IPS-11a (cell line): ENCODE measurements around the gene GALNTL6.
"Not testable (repeated sequence)": the region's sequence is repeated elsewhere in the genome, so short reads cannot be mapped to it uniquely, and the experiment has no call there.

Experiments used
- H3K4me3 ChIP-seq: one replicate; pipeline ENCODE4 v1.5.1; 2013; ENCODE audit warnings: low read depth, low read length, control low read depth

The GALNTL6 gene

DNA sequence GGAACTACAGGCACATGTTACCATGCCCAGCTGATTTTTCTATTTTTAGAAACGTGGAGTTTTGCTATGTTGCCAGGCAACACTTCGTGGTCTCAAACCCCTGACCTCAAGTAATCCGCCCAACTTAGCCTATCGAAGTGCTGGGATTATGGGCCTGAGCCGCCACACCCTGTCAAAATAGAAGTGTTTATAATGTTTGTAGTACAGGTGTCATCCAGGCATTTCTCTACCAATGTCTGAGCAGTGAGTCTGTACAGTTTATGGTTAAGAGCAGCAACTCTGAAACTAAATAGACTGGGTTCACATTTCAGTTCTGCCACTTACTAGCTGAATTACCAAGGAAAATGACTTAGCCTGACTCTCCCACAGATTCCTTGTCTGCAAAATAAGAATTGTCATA, 895.0 kb downstream of the GALNTL6 start:
- no peak overlapping the region for H3K4me3 ChIP-seq

GRCh38 chr4:172709376-172709775, 896.2 kb downstream of the GALNTL6 start:
- H3K4me3 ChIP-seq = no peak overlapping the region

DNA sequence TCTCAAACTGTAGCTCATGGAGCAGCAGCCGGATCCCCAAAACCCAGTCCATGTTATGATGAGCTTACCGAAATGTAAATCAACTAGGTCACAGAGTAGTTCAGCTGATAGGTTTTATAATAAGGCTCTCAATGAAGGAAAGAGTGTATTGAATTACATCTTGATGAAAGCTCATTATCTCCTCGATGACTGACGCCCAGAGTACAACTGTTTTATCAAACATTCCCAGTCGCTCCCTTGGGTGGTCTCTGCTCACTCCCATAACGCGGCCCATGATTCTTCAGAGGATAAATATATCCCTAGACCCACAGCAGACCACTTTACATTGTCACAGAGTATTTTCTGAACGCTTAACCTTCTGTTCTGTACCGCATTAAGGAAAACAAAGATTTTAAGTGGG, 903.1 kb downstream of the GALNTL6 start:
- no peak overlapping the region for H3K4me3 ChIP-seq

DNA sequence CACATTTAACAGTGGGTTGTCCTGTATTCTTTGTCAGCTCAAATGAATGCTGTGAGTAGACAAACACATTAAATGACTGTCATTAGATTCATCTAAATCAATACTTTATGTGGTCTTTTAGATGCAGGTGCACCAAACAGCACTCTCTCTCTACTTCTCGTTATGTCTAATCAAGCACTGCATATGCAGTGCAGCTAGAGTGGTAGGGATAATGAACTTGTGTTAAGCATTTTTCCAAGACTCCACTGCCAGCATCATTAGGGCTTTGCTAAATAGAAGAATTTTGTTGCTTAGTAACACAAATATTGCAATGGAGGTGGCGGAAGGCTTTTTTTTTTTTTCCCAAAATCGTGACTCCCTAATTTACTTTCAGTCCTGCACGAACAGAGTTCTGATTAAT, 908.5 kb downstream of the GALNTL6 start:
- H3K4me3 ChIP-seq = no peak overlapping the region

GRCh38 chr4:172725581-172725980, 912.4 kb downstream of the GALNTL6 start:
- no peak overlapping the region for H3K4me3 ChIP-seq

GRCh38 chr4:172726001-172726423, 912.8 kb downstream of the GALNTL6 start:
- no peak overlapping the region for H3K4me3 ChIP-seq

DNA sequence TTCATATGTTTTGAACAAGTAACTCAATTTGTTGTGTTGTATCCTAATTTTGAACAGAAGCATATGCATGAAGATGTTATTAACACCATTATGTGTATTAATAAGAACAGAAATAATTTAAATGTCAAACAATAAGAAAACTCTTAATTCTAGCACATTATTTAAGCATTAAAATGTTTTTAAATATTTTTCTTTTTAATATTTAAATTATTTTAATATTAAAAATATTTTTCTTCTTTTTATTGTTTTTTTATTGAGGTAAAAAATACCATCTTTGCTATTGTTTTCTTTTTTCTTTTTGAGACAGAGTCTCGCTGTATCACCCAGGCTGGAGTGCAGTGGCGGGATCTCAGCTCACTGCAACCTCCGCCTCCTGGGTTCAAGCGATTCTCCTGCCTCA, 914.4 kb downstream of the GALNTL6 start:
- no peak overlapping the region for H3K4me3 ChIP-seq

DNA sequence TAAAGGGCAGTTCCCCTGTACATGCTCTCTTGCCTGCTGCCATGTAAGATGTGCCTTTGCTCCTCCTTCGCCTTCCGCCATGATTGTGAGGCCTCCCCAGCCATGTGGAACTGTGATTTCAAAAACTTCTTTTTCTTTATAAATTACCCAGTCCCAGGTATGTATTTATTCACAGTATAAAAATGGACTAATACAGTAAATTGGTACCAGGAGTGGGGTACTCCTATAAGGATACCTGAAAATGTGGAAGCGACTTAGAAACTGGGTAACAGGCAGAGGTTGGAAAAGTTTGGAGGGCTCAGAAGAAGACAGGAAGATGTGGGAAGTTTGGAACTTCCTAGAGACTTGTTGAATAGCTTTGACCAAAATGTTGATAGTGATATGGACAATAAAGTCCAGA, 920.4 kb downstream of the GALNTL6 start:
- not testable (repeated sequence) for H3K4me3 ChIP-seq

DNA sequence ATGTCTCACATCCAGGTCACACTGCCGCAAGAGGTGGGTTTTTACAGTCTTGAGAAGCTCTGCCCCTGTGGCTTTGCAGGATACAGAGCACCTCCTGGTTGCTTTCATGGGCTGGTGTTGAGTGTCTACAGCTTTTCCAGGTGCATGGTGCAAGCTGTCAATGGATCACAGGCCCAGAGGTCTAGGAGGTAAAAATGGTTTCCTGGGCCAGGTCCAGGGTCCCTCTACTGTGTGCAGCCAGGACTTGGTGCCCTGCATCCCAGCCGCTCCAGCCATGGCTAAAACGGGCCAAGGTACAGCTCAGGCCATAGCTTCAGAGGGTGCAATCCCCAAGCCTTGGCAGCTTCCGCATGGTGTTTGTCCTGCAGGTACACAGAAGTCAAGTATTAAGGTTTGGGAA, 921.4 kb downstream of the GALNTL6 start:
- H3K4me3 ChIP-seq = no peak overlapping the region

DNA sequence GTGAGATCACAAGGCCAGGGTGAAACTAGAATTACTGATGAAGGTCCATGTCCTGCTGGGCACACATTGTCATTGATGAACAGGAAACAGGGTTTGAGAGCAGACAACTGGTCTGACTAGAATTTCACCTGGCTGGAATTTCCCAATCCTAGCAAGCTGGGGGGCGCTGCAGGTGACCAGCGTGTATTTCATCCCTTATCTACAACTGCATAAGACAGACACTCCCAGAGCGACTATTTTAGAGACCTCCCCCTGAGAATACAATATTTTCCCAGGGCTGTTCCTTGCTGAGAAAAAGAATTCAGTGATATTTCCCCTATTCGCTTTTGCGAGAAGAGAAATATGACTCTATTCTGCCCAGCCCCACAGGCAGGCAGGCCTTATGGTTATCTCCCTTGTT, 922.8 kb downstream of the GALNTL6 start:
- H3K4me3 ChIP-seq = no peak overlapping the region

DNA sequence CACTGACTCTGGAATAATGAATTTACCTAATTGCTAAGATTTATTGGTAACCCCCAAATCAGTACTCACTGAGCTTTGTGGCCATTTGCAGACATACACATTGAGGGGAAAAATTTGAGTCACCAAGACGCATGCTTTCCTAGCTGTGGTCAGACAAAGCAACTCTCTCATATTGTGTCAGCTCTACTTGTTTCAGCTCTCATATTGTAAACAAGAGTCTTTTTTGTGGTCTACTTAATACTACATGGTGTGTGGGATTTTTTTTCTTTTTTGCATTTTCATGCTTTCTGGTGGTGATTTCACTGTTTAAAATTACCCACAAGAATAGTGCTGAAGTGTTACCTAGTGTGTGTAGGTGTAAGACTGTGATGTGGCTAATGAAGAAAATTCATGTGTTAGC, 927.2 kb downstream of the GALNTL6 start:
- H3K4me3 ChIP-seq = no peak overlapping the region

DNA sequence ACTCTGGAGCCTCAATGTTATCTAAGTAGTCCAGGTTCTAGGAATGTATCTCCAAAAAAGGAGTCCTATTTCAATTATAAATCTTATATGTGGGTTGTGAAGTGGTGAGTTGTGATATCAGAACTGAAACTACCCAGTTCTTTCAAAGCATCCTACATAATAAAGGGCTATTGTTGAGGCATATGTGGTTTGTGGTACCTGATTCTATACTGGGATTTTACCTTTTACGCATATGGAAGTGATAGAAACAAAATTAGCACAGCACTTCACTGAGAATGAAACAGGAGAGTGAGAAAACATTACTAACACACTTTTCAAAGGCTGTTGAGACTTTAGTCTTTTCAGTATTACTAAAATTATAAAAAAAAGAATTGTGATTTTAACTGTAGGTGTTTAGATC, 937.7 kb downstream of the GALNTL6 start:
- no peak overlapping the region for H3K4me3 ChIP-seq

GRCh38 chr4:172751550-172751949, 938.3 kb downstream of the GALNTL6 start:
- H3K4me3 ChIP-seq = no peak overlapping the region

GRCh38 chr4:172758586-172759340, 945.6 kb downstream of the GALNTL6 start:
- no peak overlapping the region for H3K4me3 ChIP-seq

DNA sequence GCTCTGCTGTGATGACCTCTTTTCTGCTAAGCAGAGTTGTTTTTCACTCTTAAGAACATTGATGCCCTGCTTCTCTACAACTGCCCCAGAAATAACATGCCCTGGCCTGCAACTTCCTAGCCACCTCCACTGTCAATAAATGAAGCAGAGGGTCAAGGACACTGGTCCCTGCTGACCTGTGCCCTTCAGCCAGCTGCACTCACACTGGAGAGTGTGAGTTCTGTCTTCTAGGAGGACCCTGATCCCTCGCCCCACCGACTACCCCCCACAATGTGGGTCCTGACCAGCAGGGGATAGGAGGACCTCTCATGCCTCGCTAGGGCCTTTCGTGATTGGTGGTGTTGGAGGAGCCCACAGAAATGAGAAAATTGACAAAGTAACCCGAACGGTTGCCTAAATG, 947.3 kb downstream of the GALNTL6 start:
- H3K4me3 ChIP-seq = no peak overlapping the region

- no peak overlapping the region for H3K4me3 ChIP-seq
Measured at GRCh38 chr4:172762895-172763294, 949.7 kb downstream of the GALNTL6 start.

GRCh38 chr4:172770787-172771186, 957.6 kb downstream of the GALNTL6 start:
- H3K4me3 ChIP-seq = no peak overlapping the region

GRCh38 chr4:172772781-172773180, 959.6 kb downstream of the GALNTL6 start:
- no peak overlapping the region for H3K4me3 ChIP-seq

GRCh38 chr4:172776203-172776861, 963.1 kb downstream of the GALNTL6 start:
- no peak overlapping the region for H3K4me3 ChIP-seq

DNA sequence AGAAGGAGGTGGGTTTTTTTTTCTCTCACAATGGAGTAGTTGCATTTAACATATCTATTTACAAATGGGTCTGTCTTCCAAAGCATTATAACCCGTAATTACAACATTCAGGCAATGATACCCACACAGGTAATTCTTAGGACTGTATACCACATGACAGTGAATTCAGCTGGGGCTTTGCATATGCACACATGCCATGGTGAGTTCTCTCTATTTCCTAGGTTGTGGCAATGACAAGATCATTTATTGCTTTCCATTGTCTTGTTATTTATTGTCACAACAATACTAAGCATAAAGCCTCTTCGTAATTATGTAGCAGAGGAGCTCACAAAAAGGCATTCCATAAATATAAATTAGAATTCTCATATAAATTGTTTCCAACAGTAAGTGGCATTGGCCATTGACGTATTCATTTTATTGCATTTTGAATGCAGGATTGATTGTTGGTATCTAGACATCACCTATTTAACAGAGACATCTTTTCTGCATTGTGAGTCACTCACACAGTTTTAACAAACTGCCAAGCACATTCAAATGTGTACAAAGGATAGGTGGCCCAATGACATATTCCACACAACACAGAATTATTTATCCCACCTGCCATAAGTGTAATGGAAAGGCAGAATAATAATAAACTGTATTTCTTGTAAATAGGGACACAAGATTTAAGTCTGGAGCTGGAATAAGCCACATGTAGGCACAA, 964.7 kb downstream of the GALNTL6 start:
- no peak overlapping the region for H3K4me3 ChIP-seq

DNA sequence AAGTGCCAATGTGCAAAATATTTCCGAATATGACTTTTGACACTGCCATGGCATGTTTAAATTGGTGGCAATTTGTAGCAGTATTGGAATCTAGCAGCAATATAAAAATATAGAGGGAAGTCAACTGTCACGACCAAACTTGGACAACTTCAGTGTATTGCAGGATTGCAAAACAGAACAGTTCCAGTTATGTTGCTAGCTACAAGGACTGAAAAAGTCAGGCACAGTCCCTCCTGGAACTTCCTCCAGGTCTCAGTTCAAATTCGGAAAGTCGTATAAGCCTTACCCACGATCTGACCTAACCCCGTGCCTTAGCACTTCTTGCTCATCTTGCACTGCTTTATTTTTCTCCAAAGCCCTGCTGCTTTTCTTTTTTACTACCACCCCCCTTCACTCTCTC, 965.4 kb downstream of the GALNTL6 start:
- no peak overlapping the region for H3K4me3 ChIP-seq

GRCh38 chr4:172780566-172781081, 967.4 kb downstream of the GALNTL6 start:
- no peak overlapping the region for H3K4me3 ChIP-seq
